Liver (tissue), 2 donors: ENCODE results near the gene MEF2B.

Experiments
- YY1 ChIP-seq: IDR thresholded peaks from 2 replicates; pipeline ENCODE4 v1.6.1; 2016; ENCODE audit warnings: antibody characterized with exemption, mild to moderate bottlenecking
- TF ChIP-seq, protein P1 (sequence below): fragments of 150-350 bp; IDR thresholded peaks from 2 replicates; pipeline ENCODE4 v1.5.1; 2017; ENCODE audit warnings: improper control_type of control experiment, low read depth, low read length; ENCODE audit not compliant: missing input control
- donor health status: healthy.

DNA sequence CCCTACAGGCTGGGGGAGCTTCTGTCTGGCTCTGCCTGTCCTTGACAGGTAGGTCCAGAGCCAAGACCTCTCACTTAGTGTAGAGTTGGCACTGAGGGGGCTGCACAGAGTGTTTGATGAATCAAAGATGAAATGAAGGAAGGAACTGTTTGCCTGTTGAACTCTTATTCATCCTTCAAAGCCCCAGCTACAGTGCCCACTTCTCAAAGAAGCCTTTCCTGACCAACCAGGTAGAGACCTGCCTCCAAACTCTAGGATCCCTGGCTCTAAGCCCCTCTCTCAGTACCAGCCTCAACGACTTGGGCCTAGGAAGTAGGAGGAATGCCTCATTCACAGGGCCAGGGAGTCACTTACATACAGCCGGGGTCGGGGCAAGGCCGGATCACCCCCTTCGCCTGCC lies 22.7 kb downstream of the MEF2B start:
- no peak for TF ChIP-seq YY1
- TF ChIP-seq, protein P1, sequence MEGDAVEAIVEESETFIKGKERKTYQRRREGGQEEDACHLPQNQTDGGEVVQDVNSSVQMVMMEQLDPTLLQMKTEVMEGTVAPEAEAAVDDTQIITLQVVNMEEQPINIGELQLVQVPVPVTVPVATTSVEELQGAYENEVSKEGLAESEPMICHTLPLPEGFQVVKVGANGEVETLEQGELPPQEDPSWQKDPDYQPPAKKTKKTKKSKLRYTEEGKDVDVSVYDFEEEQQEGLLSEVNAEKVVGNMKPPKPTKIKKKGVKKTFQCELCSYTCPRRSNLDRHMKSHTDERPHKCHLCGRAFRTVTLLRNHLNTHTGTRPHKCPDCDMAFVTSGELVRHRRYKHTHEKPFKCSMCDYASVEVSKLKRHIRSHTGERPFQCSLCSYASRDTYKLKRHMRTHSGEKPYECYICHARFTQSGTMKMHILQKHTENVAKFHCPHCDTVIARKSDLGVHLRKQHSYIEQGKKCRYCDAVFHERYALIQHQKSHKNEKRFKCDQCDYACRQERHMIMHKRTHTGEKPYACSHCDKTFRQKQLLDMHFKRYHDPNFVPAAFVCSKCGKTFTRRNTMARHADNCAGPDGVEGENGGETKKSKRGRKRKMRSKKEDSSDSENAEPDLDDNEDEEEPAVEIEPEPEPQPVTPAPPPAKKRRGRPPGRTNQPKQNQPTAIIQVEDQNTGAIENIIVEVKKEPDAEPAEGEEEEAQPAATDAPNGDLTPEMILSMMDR, result no peak
